ENCODE measurements around the gene KCTD8. TPM values are rescaled to one million over a fixed set of nuclear protein-coding genes. Genes with fewer than 3 reads are reported as not detected.

The KCTD8 gene
- total RNA-seq, 2 experiments from 2014 or later = not detected

GRCh38 chr4:44256414-44256813, 192.2 kb downstream of the KCTD8 start:
- Mint-ChIP-seq H3K27ac (no peak overlapping the region), H3K9me3 (no peaks in the 10 kb centered on the region), H3K4me3 (no peak overlapping the region), H3K36me3 (ENCODE audit: low read depth) (no peaks in the 10 kb centered on the region), H3K27me3 (no peaks in the 10 kb centered on the region), H3K4me1 (ENCODE audit: low read depth) (no peaks in the 10 kb centered on the region)
- ChIA-PET POLR2A (no interaction called here), CTCF (no interaction called here)
- no peak for TF ChIP-seq CTCF (IDR thresholded peaks at IDR 0.05)
- no peak for DNase-seq
- no peak for ATAC-seq (ENCODE audit: poor library complexity)
- no peaks in the 10 kb centered on the region for H3K4me1 ChIP-seq (ENCODE audit: insufficient read depth, low read length)
- H3K27me3 ChIP-seq (ENCODE audit: control insufficient read depth in 1 of 2, insufficient read depth in 2 of 2, low read length in 2 of 2) = no peaks in the 10 kb centered on the region
- H3K36me3 ChIP-seq (ENCODE audit: insufficient read depth, low read length) = no peaks in the 10 kb centered on the region
- H3K27ac ChIP-seq (ENCODE audit: low read depth in 1 of 2, low read length in 2 of 2) = no peak overlapping the region
- no peak overlapping the region for H3K4me3 ChIP-seq (ENCODE audit: low read length)
- intact Hi-C loops (cut with DNase I, micrococcal nuclease) = no loop called here
- no peaks in the 10 kb centered on the region for H3K9me3 ChIP-seq (ENCODE audit: control insufficient read depth in 1 of 2, insufficient read depth in 1 of 2, low read length in 2 of 2)

GRCh38 chr4:44237643-44238042, 211.0 kb downstream of the KCTD8 start:
- Histone ChIP-seq H3K27me3 (ENCODE audit: control insufficient read depth in 1 of 2, insufficient read depth in 2 of 2, low read length in 2 of 2) (no peaks in the 10 kb centered on the region), H3K9me3 (ENCODE audit: control insufficient read depth in 1 of 2, insufficient read depth in 1 of 2, low read length in 2 of 2) (peaks cover 0 to 8% of the 10 kb centered on the region in 2 experiments), H3K4me3 (ENCODE audit: low read length) (no peak overlapping the region), H3K27ac (ENCODE audit: low read depth in 1 of 2, low read length in 2 of 2) (no peak overlapping the region), H3K36me3 (ENCODE audit: insufficient read depth, low read length) (no peaks in the 10 kb centered on the region), H3K4me1 (ENCODE audit: insufficient read depth, low read length) (no peaks in the 10 kb centered on the region)
- Mint-ChIP-seq H3K27me3 (no peaks in the 10 kb centered on the region), H3K4me3 (no peak overlapping the region), H3K4me1 (ENCODE audit: low read depth) (no peaks in the 10 kb centered on the region), H3K36me3 (ENCODE audit: low read depth) (no peaks in the 10 kb centered on the region), H3K9me3 (peaks cover 14% of the 10 kb centered on the region), H3K27ac (no peak overlapping the region)
- no peak for ATAC-seq (ENCODE audit: poor library complexity)
- POLR2A ChIA-PET = no interaction called here
- intact Hi-C loops (cut with DNase I, micrococcal nuclease) = no loop called here
- CTCF ChIA-PET = no interaction called here
- no peak for DNase-seq
- no peak for TF ChIP-seq CTCF (IDR thresholded peaks at IDR 0.05)

- no peak overlapping the region for H3K4me3 ChIP-seq (ENCODE audit: low read length)
- peaks cover 0 to 4% of the 10 kb centered on the region in 2 experiments for H3K9me3 ChIP-seq (ENCODE audit: control insufficient read depth in 1 of 2, insufficient read depth in 1 of 2, low read length in 2 of 2)
- H3K4me1 Mint-ChIP-seq (ENCODE audit: low read depth) = no peaks in the 10 kb centered on the region
- no peak for TF ChIP-seq CTCF (IDR thresholded peaks at IDR 0.05)
- H3K27ac ChIP-seq (ENCODE audit: low read depth in 1 of 2, low read length in 2 of 2) = no peak overlapping the region
- intact Hi-C loops (cut with DNase I, micrococcal nuclease) = no loop called here
- no peaks in the 10 kb centered on the region for H3K4me1 ChIP-seq (ENCODE audit: insufficient read depth, low read length)
- H3K27me3 ChIP-seq (ENCODE audit: control insufficient read depth in 1 of 2, insufficient read depth in 2 of 2, low read length in 2 of 2) = no peaks in the 10 kb centered on the region
- no peak overlapping the region for H3K4me3 Mint-ChIP-seq
- ATAC-seq (ENCODE audit: poor library complexity) (no peak), DNase-seq (no peak)
- H3K27me3 Mint-ChIP-seq = no peaks in the 10 kb centered on the region
- peaks cover 14% of the 10 kb centered on the region for H3K9me3 Mint-ChIP-seq
- H3K27ac Mint-ChIP-seq = no peak overlapping the region
- no peaks in the 10 kb centered on the region for H3K36me3 Mint-ChIP-seq (ENCODE audit: low read depth)
- ChIA-PET POLR2A (no interaction called here), CTCF (no interaction called here)
- H3K36me3 ChIP-seq (ENCODE audit: insufficient read depth, low read length) = no peaks in the 10 kb centered on the region
These were observed 212.7 kb downstream of the KCTD8 start for GRCh38 chr4:44235897-44236296.
